Measurements from ENCODE around the gene ONECUT2.

Gene ONECUT2

DNA sequence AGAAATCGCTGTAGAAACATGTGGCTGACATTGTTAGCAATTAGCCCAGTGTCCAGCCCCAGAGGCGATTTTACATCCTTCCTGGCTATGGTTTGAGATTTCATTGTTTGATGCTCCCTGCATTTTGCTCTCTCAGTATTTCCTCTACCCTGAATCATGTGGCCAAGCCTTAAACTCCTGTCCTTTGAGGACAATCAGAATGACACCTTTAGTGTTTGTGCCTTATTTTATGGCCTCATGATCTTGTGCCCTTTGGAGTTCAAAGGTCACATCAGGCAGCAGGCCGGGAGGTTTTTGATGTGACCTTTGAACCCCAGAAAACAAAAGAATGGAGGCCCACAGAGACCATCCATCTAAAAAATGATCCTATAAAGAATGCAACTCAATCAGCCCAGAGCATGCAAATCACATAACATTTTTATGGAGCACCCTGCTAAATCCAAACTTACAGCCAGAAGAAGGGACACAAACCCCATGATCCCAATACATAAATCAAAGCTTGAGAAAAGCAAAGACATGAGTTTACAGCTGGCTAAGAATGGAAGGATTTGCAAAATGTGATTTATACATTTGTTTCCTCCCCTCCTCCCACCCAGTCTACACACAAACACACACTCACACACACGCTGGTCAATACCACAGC, 98.8 kb downstream of the ONECUT2 start:
- H3K9me2 ChIP-seq (replicated peaks; ENCODE audit: insufficient read depth, low read length) = no peaks in the 10 kb centered on the region
- no peak overlapping the region for H3K4me3 ChIP-seq (ENCODE audit: insufficient read depth, low read length, poor library complexity, severe bottlenecking)
- H3K4me2 ChIP-seq (ENCODE audit: low read depth, low read length, poor library complexity, severe bottlenecking) = no peak overlapping the region
- no peak overlapping the region for H3K27ac ChIP-seq (ENCODE audit: low read depth, low read length)
- TF ChIP-seq, protein P1, sequence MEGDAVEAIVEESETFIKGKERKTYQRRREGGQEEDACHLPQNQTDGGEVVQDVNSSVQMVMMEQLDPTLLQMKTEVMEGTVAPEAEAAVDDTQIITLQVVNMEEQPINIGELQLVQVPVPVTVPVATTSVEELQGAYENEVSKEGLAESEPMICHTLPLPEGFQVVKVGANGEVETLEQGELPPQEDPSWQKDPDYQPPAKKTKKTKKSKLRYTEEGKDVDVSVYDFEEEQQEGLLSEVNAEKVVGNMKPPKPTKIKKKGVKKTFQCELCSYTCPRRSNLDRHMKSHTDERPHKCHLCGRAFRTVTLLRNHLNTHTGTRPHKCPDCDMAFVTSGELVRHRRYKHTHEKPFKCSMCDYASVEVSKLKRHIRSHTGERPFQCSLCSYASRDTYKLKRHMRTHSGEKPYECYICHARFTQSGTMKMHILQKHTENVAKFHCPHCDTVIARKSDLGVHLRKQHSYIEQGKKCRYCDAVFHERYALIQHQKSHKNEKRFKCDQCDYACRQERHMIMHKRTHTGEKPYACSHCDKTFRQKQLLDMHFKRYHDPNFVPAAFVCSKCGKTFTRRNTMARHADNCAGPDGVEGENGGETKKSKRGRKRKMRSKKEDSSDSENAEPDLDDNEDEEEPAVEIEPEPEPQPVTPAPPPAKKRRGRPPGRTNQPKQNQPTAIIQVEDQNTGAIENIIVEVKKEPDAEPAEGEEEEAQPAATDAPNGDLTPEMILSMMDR (IDR thresholded peaks at IDR 0.05; ENCODE audit: insufficient read depth, low read length, poor library complexity, severe bottlenecking) = no peak
- no peak for TF ChIP-seq EZH2phosphoT487 (conservative IDR thresholded peaks at IDR 0.05; ENCODE audit: low read length)
- no peaks in the 10 kb centered on the region for H3K79me2 ChIP-seq (ENCODE audit: insufficient read depth, low read length)
- H3K27me3 ChIP-seq (ENCODE audit: low read length) = no peaks in the 10 kb centered on the region
- H3F3A ChIP-seq (ENCODE audit: insufficient read depth) = no peaks in the 10 kb centered on the region
- H3K9ac ChIP-seq (ENCODE audit: low read length) = no peak overlapping the region
- no peaks in the 10 kb centered on the region for H3K36me3 ChIP-seq (ENCODE audit: low read length)
- H3K9me3 ChIP-seq (ENCODE audit: insufficient read depth, low read length) = no peaks in the 10 kb centered on the region
- no peak overlapping the region for H2AFZ ChIP-seq (ENCODE audit: low read depth, low read length, severe bottlenecking)
- no peaks in the 10 kb centered on the region for H4K20me1 ChIP-seq (ENCODE audit: low read depth, low read length)

DNA sequence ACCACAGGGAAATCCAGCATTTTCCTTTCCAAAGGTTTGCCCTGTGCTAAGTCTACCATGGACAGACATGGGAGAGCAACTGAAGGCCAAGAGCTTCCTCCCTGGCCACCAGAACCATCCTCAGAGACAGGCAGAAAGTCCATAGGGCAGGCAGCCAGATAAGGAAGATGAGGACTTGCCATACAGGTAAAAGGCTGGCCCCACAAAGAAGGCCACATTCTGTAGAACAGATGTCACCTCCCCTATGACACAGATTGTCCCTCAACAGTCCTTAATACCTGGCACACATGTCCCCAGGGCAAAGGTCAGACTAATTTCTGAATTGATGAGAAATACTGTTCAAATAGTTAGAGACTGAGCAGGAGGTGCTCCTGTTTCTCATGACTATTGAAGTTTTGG, 99.3 kb downstream of the ONECUT2 start:
- H3K9me3 ChIP-seq (ENCODE audit: insufficient read depth, low read length) = no peaks in the 10 kb centered on the region
- no peak overlapping the region for H3K9ac ChIP-seq (ENCODE audit: low read length)
- H4K20me1 ChIP-seq (ENCODE audit: low read depth, low read length) = no peaks in the 10 kb centered on the region
- no peak overlapping the region for H3K4me3 ChIP-seq (ENCODE audit: insufficient read depth, low read length, poor library complexity, severe bottlenecking)
- TF ChIP-seq, protein P1 (IDR thresholded peaks at IDR 0.05; ENCODE audit: insufficient read depth, low read length, poor library complexity, severe bottlenecking) = no peak
- no peak for TF ChIP-seq EZH2phosphoT487 (conservative IDR thresholded peaks at IDR 0.05; ENCODE audit: low read length)
- no peaks in the 10 kb centered on the region for H3F3A ChIP-seq (ENCODE audit: insufficient read depth)
- no peaks in the 10 kb centered on the region for H3K9me2 ChIP-seq (replicated peaks; ENCODE audit: insufficient read depth, low read length)
- no peak overlapping the region for H2AFZ ChIP-seq (ENCODE audit: low read depth, low read length, severe bottlenecking)
- no peaks in the 10 kb centered on the region for H3K36me3 ChIP-seq (ENCODE audit: low read length)
- no peaks in the 10 kb centered on the region for H3K27me3 ChIP-seq (ENCODE audit: low read length)
- H3K79me2 ChIP-seq (ENCODE audit: insufficient read depth, low read length) = no peaks in the 10 kb centered on the region
- no peak overlapping the region for H3K27ac ChIP-seq (ENCODE audit: low read depth, low read length)
- H3K4me2 ChIP-seq (ENCODE audit: low read depth, low read length, poor library complexity, severe bottlenecking) = no peak overlapping the region

DNA sequence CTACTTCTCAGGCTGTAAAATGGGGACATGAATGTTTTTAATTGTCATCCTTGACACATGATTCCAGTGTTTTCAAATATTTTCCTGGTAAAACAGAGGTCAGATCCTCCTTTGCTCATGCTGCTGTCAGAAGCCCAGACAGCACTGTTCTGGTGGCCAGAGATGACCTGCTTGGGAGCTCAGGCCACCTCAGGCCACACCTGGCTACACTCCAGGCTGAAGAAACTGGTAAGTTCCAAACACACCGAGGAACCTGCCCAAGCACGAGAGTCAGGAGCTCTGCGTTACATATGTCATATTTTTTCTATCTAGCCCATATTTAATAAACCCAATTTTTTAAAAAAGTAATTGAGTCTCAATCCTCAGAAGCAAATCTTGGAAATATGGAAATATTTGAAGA, 103.4 kb downstream of the ONECUT2 start:
- H4K20me1 ChIP-seq (ENCODE audit: low read depth, low read length) = no peaks in the 10 kb centered on the region
- H3K9me2 ChIP-seq (replicated peaks; ENCODE audit: insufficient read depth, low read length) = no peaks in the 10 kb centered on the region
- no peak overlapping the region for H3K4me3 ChIP-seq (ENCODE audit: insufficient read depth, low read length, poor library complexity, severe bottlenecking)
- H3K79me2 ChIP-seq (ENCODE audit: insufficient read depth, low read length) = no peaks in the 10 kb centered on the region
- H3K27ac ChIP-seq (ENCODE audit: low read depth, low read length) = no peak overlapping the region
- H2AFZ ChIP-seq (ENCODE audit: low read depth, low read length, severe bottlenecking) = no peak overlapping the region
- H3K27me3 ChIP-seq (ENCODE audit: low read length) = no peaks in the 10 kb centered on the region
- H3K36me3 ChIP-seq (ENCODE audit: low read length) = no peaks in the 10 kb centered on the region
- no peak overlapping the region for H3K4me2 ChIP-seq (ENCODE audit: low read depth, low read length, poor library complexity, severe bottlenecking)
- TF ChIP-seq, protein P1 (IDR thresholded peaks at IDR 0.05; ENCODE audit: insufficient read depth, low read length, poor library complexity, severe bottlenecking) = no peak
- TF ChIP-seq EZH2phosphoT487 (conservative IDR thresholded peaks at IDR 0.05; ENCODE audit: low read length) = no peak
- no peaks in the 10 kb centered on the region for H3F3A ChIP-seq (ENCODE audit: insufficient read depth)
- H3K9ac ChIP-seq (ENCODE audit: low read length) = no peak overlapping the region
- H3K9me3 ChIP-seq (ENCODE audit: insufficient read depth, low read length) = no peaks in the 10 kb centered on the region

Data from SU-DHL-6 (cell line).